Kidney (tissue), 14 donors: ENCODE results near the gene STK38L. TPM values are rescaled to one million over a fixed set of nuclear protein-coding genes. Genes with fewer than 3 reads are reported as not detected.

Source experiments
- DNase-seq, 5 donors: peaks; one replicate each; pipeline ENCODE4 v3.0.0-alpha.2; 2013 to 2020
- FAIRE-seq: peaks from 2 replicates; lab custom pipeline; 2012; peaks lifted over from hg19 to GRCh38; lab: Jason Lieb, UNC
- H3K27ac ChIP-seq, 2 donors: one replicate each; pipeline ENCODE4 v1.7.0; 2013; ENCODE audit warnings: low read depth in 2 of 2, low read length in 2 of 2, inconsistent platforms in 1 of 2
- H3K27me3 ChIP-seq: one replicate; pipeline ENCODE4 v1.7.1; 2013; ENCODE audit warnings: low read length, inconsistent platforms; ENCODE audit not compliant: control insufficient read depth, insufficient read depth
- H3K36me3 ChIP-seq, 3 donors: one replicate each; pipeline versions ENCODE4 v1.7.0 to v1.7.1; 2013; ENCODE audit warnings: low read length in 3 of 3, control low read depth in 1 of 3, inconsistent platforms in 1 of 3; ENCODE audit not compliant: insufficient read depth in 3 of 3, control insufficient read depth in 2 of 3
- H3K4me1 ChIP-seq, 3 donors: one replicate each; pipeline versions ENCODE4 v1.7.0 to v1.7.1; 2013; ENCODE audit warnings: low read length in 3 of 3, inconsistent platforms in 1 of 3, low read depth in 1 of 3; ENCODE audit not compliant: control insufficient read depth in 2 of 3, insufficient read depth in 2 of 3
- H3K4me3 ChIP-seq, 3 donors: one replicate each; pipeline versions ENCODE4 v1.7.0 to v1.8.1; 2013; ENCODE audit warnings: low read length in 3 of 3, control low read depth in 1 of 3, inconsistent platforms in 1 of 3
- H3K9ac ChIP-seq, 3 donors: one replicate each; pipeline versions ENCODE4 v1.7.0 to v1.7.1; 2013; ENCODE audit warnings: low read length in 3 of 3, control low read depth in 1 of 3, inconsistent platforms in 1 of 3
- H3K9me3 ChIP-seq, 3 donors: one replicate each; pipeline versions ENCODE4 v1.7.0 to v1.7.1; 2013; ENCODE audit warnings: low read length in 3 of 3, control low read depth in 1 of 3, inconsistent platforms in 1 of 3; ENCODE audit not compliant: control insufficient read depth in 2 of 3, insufficient read depth in 1 of 3
- CTCF ChIP-seq: IDR thresholded peaks from 3 replicates; pipeline ENCODE4 v1.5.1; 2012; ENCODE audit warnings: mild to moderate bottlenecking, moderate library complexity, borderline replicate concordance; ENCODE audit not compliant: insufficient read depth; ENCODE audit errors: extremely low read depth
- intact Hi-C: fragments of 100-400 bp; cut with DNase I; formaldehyde crosslinking; loops from one replicate; pipeline ENCODE4 v1.11.1; 2022
- polyA plus RNA-seq: library from polyadenylated mRNA; stranded (reverse); fragments of 350-450 nt; fragmentation: Illumina TruSeq; extraction: RNeasy Lipid Tissue Mini Kit (QIAGEN cat#74804); gene quantifications from one replicate; pipeline ENCODE4 v1.2.3, GENCODE V29; 2014; ENCODE audit warnings: low read depth, low replicate concordance; ENCODE audit not compliant: insufficient read depth
- total RNA-seq: library from RNA; stranded (reverse); fragmentation: NEBNext Ultra II Directional; extraction: Animal tissue kit (Norgen Biotek cat#: 25700); gene quantifications from one replicate; pipeline ENCODE4 v1.2.1, GENCODE V29; 2021
- donor health status: control.
- donor health status: control.
- donor health status: control.
- donor health status: control.
- donor health status: control.
- donor health status: DM: yes; HTN: yes; CAD: no.
- donor health status: Normal renal cell carcinoma (clear cell type).

The STK38L gene
- total and polyA plus RNA-seq, 2 donors from 2014 or later, result 5.2 to 43.6 TPM

DNA sequence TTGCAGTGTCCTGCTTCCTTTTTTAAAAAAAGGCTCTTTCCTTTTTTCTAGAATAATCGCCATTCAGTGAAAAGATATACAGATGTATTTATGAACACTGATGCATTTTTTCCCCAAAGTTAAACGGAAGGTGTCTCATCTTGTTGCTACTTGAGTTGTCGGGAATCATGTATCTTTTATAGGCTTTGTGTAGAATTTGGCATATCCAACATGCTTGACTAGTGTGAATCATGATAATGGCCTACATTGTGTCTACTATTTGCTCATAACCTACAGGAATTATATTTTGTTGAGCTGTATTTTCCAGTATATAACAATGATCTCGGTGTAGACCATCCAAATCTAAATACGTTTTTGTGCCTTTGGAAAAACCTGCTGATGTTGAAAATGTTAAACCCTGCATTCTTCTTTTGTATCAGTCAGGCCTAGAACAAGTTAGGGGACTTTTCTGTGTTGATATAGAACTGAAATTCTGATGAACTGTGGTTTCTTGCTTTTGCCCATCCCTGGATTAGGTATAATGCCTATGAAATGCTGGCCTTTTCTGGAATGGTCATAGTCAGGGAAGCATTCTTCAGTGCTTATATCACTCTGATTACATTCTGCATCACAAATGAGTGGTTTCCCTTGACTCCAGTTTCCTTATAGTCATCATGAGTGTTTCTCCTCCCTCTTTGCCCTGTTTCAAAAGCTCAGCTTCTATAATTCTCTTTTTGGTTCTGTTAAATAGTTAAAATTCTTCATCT lies 99.3 kb downstream of the STK38L start:
- H3K27me3 ChIP-seq, result no peaks in the 10 kb centered on the region
- H3K36me3 ChIP-seq, result no peaks in the 10 kb centered on the region
- FAIRE-seq (no peak), DNase-seq (no peak)
- no peaks in the 10 kb centered on the region for H3K9me3 ChIP-seq
- no peak overlapping the region for H3K4me3 ChIP-seq
- TF ChIP-seq CTCF, result no peak
- H3K4me1 ChIP-seq, result no peaks in the 10 kb centered on the region
- H3K9ac ChIP-seq, result no peak overlapping the region
- no peak overlapping the region for H3K27ac ChIP-seq
- intact Hi-C loops, result no loop called here

DNA sequence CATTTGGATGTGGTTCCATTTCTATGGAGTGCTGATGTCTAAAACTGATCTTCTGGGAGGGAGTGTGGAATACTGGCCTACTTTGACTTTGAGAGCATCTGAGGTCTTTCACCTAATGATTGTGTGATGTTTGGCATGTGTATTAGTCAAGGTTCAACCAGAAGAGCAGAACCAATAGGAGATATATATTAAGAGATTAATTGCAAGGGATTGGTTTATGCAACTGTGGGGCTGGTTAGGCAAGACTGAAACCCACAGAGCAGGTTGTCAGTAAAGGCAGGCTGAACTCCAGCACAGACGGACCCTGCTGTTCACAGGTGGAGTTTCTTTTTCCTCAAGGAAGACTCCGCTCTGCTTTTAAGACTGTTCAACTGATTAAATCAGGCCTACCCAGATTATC lies 100.2 kb downstream of the STK38L start:
- no peak for FAIRE-seq
- H3K27ac ChIP-seq, result no peak overlapping the region

GRCh38 chr12:27344760-27345159 lies 100.7 kb downstream of the STK38L start:
- DNase-seq, result no peak

More for the DNA sequence above, 100.2 kb downstream of the STK38L start:
- no peak for TF ChIP-seq CTCF
- Histone ChIP-seq H3K9ac (no peak overlapping the region), H3K9me3 (no peaks in the 10 kb centered on the region), H3K27me3 (no peaks in the 10 kb centered on the region), H3K4me3 (no peak overlapping the region), H3K36me3 (no peaks in the 10 kb centered on the region), H3K4me1 (no peaks in the 10 kb centered on the region)
- no peak for DNase-seq
- intact Hi-C loops, result no loop called here

More at GRCh38 chr12:27344760-27345159, 100.7 kb downstream of the STK38L start:
- TF ChIP-seq CTCF, result no peak
- Histone ChIP-seq H3K9ac (no peak overlapping the region), H3K27me3 (no peaks in the 10 kb centered on the region), H3K36me3 (no peaks in the 10 kb centered on the region), H3K27ac (no peak overlapping the region), H3K4me1 (no peaks in the 10 kb centered on the region), H3K9me3 (no peaks in the 10 kb centered on the region), H3K4me3 (no peak overlapping the region)
- intact Hi-C loops, result no loop called here
- FAIRE-seq, result no peak
